Measurements from ENCODE around the gene ZFYVE19.

Gene ZFYVE19

GRCh38 chr15:40789119-40789518 is 17.8 kb upstream of the ZFYVE19 start:
- Histone ChIP-seq H2AFZ (ENCODE audit: low read depth, low read length) (no peak overlapping the region), H3K9me3 (ENCODE audit: low read length) (no peaks in the 10 kb centered on the region), H3K4me3 (ENCODE audit: low read length) (no peak overlapping the region), H3K27me3 (ENCODE audit: insufficient read depth, low read length) (no peaks in the 10 kb centered on the region), H3K4me1 (ENCODE audit: insufficient read depth, low read length) (no peaks in the 10 kb centered on the region), H3K36me3 (ENCODE audit: insufficient read depth, low read length) (peaks cover 3% of the 10 kb centered on the region)

- H3K9me3 ChIP-seq (ENCODE audit: low read length), result no peaks in the 10 kb centered on the region
- no peaks in the 10 kb centered on the region for H3K27me3 ChIP-seq (ENCODE audit: insufficient read depth, low read length)
- no peak overlapping the region for H3K4me3 ChIP-seq (ENCODE audit: low read length)
- no peak overlapping the region for H2AFZ ChIP-seq (ENCODE audit: low read depth, low read length)
- peaks cover 3% of the 10 kb centered on the region for H3K36me3 ChIP-seq (ENCODE audit: insufficient read depth, low read length)
- H3K4me1 ChIP-seq (ENCODE audit: insufficient read depth, low read length), result no peaks in the 10 kb centered on the region
These were observed 16.9 kb upstream of the ZFYVE19 start for GRCh38 chr15:40789999-40790398.

DNA sequence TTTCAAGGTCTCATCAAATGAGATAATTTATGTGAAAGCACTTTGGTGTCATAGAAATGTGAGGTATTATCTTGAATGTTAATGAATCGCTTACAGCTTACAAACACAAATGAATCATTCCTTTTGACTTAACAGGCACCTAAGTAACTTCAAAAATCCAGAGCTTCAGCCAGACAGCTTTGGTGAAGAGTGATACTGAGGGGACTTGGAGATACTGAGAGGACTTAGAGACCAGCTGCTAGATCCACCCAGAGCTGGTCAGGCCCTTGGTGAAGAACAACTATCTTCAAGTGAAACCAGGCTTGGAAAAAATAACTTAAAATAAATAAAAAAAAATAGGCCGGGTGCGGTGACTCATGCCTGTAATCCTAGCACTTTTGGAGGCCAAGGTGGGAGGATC is 16.2 kb upstream of the ZFYVE19 start:
- Histone ChIP-seq H3K36me3 (ENCODE audit: insufficient read depth, low read length) (peaks cover 3% of the 10 kb centered on the region), H2AFZ (ENCODE audit: low read depth, low read length) (no peak overlapping the region), H3K27me3 (ENCODE audit: insufficient read depth, low read length) (no peaks in the 10 kb centered on the region), H3K4me1 (ENCODE audit: insufficient read depth, low read length) (no peaks in the 10 kb centered on the region), H3K4me3 (ENCODE audit: low read length) (no peak overlapping the region), H3K9me3 (ENCODE audit: low read length) (no peaks in the 10 kb centered on the region)

DNA sequence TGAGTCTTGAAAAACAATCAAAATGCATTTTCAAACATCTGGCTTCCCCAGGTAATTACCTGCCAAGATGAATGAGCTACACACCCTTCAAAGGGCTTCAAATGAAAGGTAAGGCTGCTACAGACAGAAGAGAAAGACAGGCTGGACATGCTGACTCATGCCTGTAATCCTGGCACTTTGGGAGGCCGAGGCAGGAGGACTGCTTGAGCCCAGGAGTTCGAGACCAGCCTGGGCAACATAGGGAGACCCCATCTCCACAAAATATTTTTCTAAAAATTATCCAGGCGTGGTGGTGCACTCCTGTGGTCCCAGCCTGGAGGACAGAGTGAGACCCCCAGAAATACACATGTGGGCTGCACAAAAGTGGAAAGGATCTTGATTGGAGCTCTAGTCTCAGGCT is 14.5 kb upstream of the ZFYVE19 start:
- H3K9me3 ChIP-seq (ENCODE audit: low read length), result no peaks in the 10 kb centered on the region
- peaks cover 3% of the 10 kb centered on the region for H3K36me3 ChIP-seq (ENCODE audit: insufficient read depth, low read length)
- H2AFZ ChIP-seq (ENCODE audit: low read depth, low read length), result no peak overlapping the region
- H3K27me3 ChIP-seq (ENCODE audit: insufficient read depth, low read length), result no peaks in the 10 kb centered on the region
- H3K4me3 ChIP-seq (ENCODE audit: low read length), result no peak overlapping the region
- no peaks in the 10 kb centered on the region for H3K4me1 ChIP-seq (ENCODE audit: insufficient read depth, low read length)

DNA sequence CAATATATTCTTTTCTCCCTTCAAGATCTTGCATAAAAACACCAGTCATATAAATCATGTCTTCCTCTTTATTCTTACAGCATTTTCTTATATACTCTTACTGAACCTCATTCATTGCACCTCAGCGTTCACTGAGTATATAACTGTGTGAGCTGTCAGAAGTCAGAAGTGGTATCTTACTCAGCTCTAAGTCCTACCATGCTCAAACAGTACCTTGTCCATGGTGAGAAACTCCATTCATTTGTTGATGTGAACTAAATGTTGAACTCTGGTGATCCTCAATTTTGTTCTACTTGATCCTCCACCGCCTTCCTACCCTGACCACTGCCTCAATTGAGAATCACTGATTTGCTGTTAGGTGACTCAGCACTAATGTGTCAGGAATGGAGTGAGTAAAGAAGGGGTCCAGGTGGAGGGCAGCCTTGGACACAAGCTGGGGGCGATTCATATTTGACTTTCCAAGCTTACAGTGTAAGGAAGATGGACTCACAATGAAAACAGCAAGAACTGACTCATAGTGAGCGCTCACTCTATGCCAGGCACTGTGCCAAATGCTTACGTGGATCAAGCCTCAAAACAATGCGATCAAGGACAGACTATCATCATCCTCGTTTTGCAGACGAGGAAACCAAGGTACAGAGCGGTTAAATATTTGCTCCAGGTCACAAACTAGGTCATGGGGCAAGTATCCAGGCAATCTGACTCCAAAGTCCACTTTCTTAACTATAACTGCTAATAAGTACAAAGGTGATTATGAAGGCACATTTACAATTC is 13.5 kb upstream of the ZFYVE19 start:
- Histone ChIP-seq H3K4me3 (ENCODE audit: low read length) (no peak overlapping the region), H3K36me3 (ENCODE audit: insufficient read depth, low read length) (peaks cover 3% of the 10 kb centered on the region), H3K4me1 (ENCODE audit: insufficient read depth, low read length) (peaks cover 5% of the 10 kb centered on the region), H3K9me3 (ENCODE audit: low read length) (no peaks in the 10 kb centered on the region), H2AFZ (ENCODE audit: low read depth, low read length) (no peak overlapping the region), H3K27me3 (ENCODE audit: insufficient read depth, low read length) (no peaks in the 10 kb centered on the region)

GRCh38 chr15:40796041-40796440 is 10.8 kb upstream of the ZFYVE19 start:
- Histone ChIP-seq H2AFZ (ENCODE audit: low read depth, low read length) (no peak overlapping the region), H3K27me3 (ENCODE audit: insufficient read depth, low read length) (no peaks in the 10 kb centered on the region), H3K36me3 (ENCODE audit: insufficient read depth, low read length) (no peaks in the 10 kb centered on the region), H3K4me3 (ENCODE audit: low read length) (no peak overlapping the region), H3K4me1 (ENCODE audit: insufficient read depth, low read length) (peaks cover 8% of the 10 kb centered on the region), H3K9me3 (ENCODE audit: low read length) (no peaks in the 10 kb centered on the region)

DNA sequence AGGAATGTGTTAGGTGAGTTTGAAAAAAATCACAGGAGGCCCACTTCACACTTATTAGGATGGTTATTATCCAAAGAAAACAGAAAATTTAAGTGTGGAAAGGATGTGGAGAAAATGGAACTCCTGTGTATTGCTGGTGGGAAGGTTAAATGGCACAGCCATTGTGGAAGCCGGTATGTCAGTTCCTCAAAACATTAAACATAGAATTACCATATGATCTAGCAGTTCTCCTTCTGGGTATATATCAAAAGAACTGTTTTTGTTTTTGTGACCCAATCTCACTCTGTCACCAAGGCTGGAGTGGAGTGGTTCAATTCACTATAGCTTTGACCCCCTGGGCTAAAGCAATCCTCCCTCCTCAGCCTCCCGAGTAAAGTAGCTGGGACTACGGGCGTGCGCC is 10.4 kb upstream of the ZFYVE19 start:
- Histone ChIP-seq H3K4me1 (ENCODE audit: insufficient read depth, low read length) (peaks cover 8% of the 10 kb centered on the region), H3K36me3 (ENCODE audit: insufficient read depth, low read length) (no peaks in the 10 kb centered on the region), H3K4me3 (ENCODE audit: low read length) (no peak overlapping the region), H2AFZ (ENCODE audit: low read depth, low read length) (no peak overlapping the region), H3K27me3 (ENCODE audit: insufficient read depth, low read length) (no peaks in the 10 kb centered on the region), H3K9me3 (ENCODE audit: low read length) (no peaks in the 10 kb centered on the region)

DNA sequence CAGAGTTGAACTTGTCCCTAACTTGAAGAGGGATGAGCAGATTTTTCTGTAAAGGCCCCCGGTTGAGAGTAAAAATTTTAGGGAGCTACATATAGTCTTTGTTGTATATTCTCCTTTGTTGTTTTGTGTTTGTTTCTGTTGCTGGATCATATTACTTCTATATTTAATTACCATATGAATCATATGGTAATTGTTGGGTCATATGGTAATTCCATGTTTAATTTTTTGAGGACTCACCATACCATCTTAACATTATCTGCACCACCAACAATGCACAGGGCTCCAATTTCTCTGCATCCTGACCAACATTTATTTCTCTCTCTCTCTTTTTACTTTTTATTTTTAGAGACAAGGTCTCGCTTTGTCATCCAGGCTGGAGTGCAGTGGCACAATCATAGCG is 7.4 kb upstream of the ZFYVE19 start:
- H2AFZ ChIP-seq (ENCODE audit: low read depth, low read length), result no peak overlapping the region
- H3K9me3 ChIP-seq (ENCODE audit: low read length), result no peaks in the 10 kb centered on the region
- H3K36me3 ChIP-seq (ENCODE audit: insufficient read depth, low read length), result no peaks in the 10 kb centered on the region
- H3K4me3 ChIP-seq (ENCODE audit: low read length), result no peak overlapping the region
- peaks cover 8% of the 10 kb centered on the region for H3K4me1 ChIP-seq (ENCODE audit: insufficient read depth, low read length)
- H3K27me3 ChIP-seq (ENCODE audit: insufficient read depth, low read length), result no peaks in the 10 kb centered on the region

DNA sequence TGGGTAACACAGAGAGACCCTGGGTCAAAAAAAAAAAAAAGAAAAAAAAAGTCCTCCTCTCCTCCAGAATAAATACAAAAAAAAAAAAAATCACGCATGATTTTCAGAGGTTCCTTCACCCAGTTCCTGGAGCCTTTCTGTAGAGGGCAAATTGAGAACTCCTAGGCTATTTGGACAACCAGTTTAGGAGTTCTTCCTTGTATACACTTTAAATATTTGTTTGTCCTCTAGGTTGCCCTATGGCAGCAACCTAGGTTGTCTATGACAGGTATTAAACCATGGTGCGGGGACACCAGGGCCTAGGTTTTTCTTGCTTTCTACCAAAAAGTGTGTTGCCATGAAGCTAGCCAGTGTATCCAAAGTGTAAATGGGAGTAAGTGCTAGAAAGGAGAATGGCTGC is 3.8 kb upstream of the ZFYVE19 start:
- peaks cover 12% of the 10 kb centered on the region for H3K4me1 ChIP-seq (ENCODE audit: insufficient read depth, low read length)
- no peaks in the 10 kb centered on the region for H3K9me3 ChIP-seq (ENCODE audit: low read length)
- H3K4me3 ChIP-seq (ENCODE audit: low read length), result no peak overlapping the region
- no peaks in the 10 kb centered on the region for H3K36me3 ChIP-seq (ENCODE audit: insufficient read depth, low read length)
- no peak overlapping the region for H2AFZ ChIP-seq (ENCODE audit: low read depth, low read length)
- H3K27me3 ChIP-seq (ENCODE audit: insufficient read depth, low read length), result no peaks in the 10 kb centered on the region

DNA sequence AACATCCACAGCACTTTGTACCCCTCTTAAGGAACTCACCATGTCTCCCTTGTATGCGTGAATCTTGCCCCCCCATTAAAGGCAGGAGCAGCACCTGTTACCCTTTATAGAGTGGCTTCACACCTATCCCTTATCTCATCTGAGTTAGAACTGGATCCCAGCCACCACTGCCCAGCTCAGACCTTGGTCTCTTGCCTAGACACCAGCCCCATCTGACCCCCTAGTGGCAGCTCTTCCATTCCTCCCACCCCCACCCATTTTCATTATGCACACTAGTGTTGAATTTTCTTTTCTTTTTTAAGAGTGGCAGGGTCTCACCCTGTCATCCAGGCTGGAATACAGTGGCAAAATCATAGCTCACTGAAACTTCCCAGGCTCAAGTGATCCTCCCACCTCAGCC is 3.2 kb upstream of the ZFYVE19 start:
- H3K4me3 ChIP-seq (ENCODE audit: low read length), result no peak overlapping the region
- peaks cover 6% of the 10 kb centered on the region for H3K4me1 ChIP-seq (ENCODE audit: insufficient read depth, low read length)
- H3K27me3 ChIP-seq (ENCODE audit: insufficient read depth, low read length), result no peaks in the 10 kb centered on the region
- no peaks in the 10 kb centered on the region for H3K36me3 ChIP-seq (ENCODE audit: insufficient read depth, low read length)
- no peak overlapping the region for H2AFZ ChIP-seq (ENCODE audit: low read depth, low read length)
- no peaks in the 10 kb centered on the region for H3K9me3 ChIP-seq (ENCODE audit: low read length)

DNA sequence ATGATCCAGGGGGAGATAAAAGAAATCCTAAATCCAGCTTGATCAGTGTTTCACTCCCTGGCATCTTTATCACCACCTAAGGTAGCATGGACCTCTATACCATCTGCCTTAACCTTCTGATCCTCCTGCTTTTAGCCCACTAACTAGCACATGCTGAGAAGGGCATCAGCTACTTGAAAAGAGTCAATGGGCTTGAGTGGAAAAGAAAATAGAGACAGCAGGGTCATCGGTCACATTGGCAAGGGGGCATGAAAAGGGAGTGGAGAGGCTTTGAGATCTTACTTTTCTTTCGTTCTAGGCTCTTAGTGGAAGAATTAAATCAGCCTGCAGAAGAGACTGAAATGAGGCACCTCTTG is 239 bp upstream of the ZFYVE19 start:
- H3K9me3 ChIP-seq (ENCODE audit: low read length), result no peaks in the 10 kb centered on the region
- H3K4me3 ChIP-seq (ENCODE audit: low read length), result peak overlapping the region; percentile 75
- H2AFZ ChIP-seq (ENCODE audit: low read depth, low read length), result peak overlapping the region; percentile 88
- H3K27me3 ChIP-seq (ENCODE audit: insufficient read depth, low read length), result no peaks in the 10 kb centered on the region
- peaks cover 6% of the 10 kb centered on the region for H3K4me1 ChIP-seq (ENCODE audit: insufficient read depth, low read length)
- no peaks in the 10 kb centered on the region for H3K36me3 ChIP-seq (ENCODE audit: insufficient read depth, low read length)

DNA sequence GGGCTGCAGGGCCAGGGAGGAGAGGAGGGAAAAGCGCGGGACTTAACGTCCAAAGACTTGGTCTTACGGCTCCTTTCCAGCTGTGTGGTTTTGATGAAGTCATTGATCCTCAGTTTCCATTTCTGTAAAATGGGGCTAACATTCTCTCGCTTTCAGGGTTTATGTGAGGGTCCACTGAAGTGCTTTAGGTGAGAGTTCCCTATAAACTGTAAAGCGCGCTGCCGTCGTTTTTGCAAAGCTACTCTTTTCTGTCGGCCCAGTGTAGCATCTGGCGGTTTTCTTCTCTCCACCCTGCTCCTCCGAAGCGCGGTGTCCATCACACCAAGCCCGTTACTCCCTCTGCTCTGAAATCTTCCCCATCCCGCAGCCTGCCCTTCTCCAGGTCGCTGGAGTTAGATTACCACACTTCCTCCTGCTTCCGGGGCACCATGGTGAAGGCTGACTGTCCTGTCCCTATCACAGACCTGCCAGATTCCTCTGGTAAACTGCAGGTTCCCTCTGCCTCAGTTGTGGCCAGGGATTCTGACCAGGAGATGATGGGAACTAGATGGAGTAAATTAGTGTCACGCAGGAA is 1.1 kb downstream of the ZFYVE19 start:
- H3K4me3 ChIP-seq (ENCODE audit: low read length), result peak overlapping the region; percentile 75
- H3K27me3 ChIP-seq (ENCODE audit: insufficient read depth, low read length), result no peaks in the 10 kb centered on the region
- H2AFZ ChIP-seq (ENCODE audit: low read depth, low read length), result peak overlapping the region; percentile 88
- no peaks in the 10 kb centered on the region for H3K36me3 ChIP-seq (ENCODE audit: insufficient read depth, low read length)
- H3K4me1 ChIP-seq (ENCODE audit: insufficient read depth, low read length), result peaks cover 6% of the 10 kb centered on the region
- no peaks in the 10 kb centered on the region for H3K9me3 ChIP-seq (ENCODE audit: low read length)

DNA sequence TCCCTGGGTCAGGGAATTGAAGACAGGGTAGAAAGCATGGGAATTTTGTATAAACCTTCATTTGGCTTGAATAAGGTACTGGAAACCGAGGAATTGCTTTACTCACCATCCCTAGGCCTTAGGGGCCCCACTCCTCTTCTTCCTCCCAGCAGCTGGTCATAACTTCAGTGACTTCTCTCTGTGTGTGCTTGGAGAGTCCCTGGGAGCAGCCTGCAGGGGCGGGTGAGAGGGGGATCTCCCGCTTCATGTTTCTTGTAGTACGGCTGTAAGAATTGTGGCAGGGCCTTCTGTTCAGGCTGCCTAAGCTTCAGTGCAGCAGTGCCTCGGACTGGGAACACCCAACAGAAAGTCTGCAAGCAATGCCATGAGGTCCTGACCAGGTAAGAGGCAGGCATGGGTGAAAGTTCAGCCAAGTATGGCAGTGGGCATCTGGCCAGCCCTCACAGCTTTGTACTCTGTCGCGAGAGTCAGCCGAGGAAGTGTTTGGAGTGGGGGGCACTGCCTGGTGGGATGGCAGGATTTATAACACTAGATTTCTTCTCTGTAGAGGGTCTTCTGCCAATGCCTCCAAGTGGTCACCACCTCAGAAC is 2.1 kb downstream of the ZFYVE19 start:
- Histone ChIP-seq H3K4me1 (ENCODE audit: insufficient read depth, low read length) (peaks cover 6% of the 10 kb centered on the region), H3K36me3 (ENCODE audit: insufficient read depth, low read length) (no peaks in the 10 kb centered on the region), H2AFZ (ENCODE audit: low read depth, low read length) (no peak overlapping the region), H3K9me3 (ENCODE audit: low read length) (no peaks in the 10 kb centered on the region), H3K4me3 (ENCODE audit: low read length) (no peak overlapping the region), H3K27me3 (ENCODE audit: insufficient read depth, low read length) (no peaks in the 10 kb centered on the region)

All from neuron (in vitro differentiated cells).